NCI-H345 treated with DMSO at 0.1 percent for 48 hours (cell line): Measurements from ENCODE around the gene SYNGR1.

Experiments used
- DNase-seq: peaks from one replicate; lab custom pipeline; 2025; ENCODE audit not compliant: unreplicated experiment; lab: John Stamatoyannopoulos, UW

SYNGR1 gene

DNA sequence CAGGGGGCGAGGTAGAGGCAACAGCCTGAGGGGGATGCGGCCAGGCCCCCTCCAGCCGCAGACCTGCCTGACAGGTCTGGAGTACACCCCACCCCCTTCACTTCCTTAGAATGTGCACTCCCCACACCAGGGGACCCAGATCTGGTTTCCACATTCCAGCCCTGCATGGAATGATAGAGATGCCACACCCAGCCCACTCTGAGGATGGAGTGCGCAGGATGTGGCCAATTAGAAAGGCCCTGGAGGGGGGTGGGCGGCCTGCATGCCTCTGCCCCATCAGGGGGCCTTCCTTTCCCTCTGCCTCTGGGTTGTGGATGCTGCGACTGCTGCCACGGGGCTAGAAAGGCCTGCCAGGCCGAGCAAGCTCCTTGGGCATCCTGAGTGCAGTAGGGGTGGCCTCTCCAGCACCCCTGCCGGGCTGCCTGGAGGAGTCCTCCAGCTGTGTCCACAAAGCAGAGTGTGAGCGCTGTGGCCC is 78.8 kb downstream of the SYNGR1 start:
- DNase-seq, result peak; percentile 81

- DNase-seq, result no peak
Observed at GRCh38 chr22:39429186-39429585, 79.4 kb downstream of the SYNGR1 start.

- DNase-seq, result no peak
Observed at GRCh38 chr22:39429916-39430575, 80.3 kb downstream of the SYNGR1 start.

DNA sequence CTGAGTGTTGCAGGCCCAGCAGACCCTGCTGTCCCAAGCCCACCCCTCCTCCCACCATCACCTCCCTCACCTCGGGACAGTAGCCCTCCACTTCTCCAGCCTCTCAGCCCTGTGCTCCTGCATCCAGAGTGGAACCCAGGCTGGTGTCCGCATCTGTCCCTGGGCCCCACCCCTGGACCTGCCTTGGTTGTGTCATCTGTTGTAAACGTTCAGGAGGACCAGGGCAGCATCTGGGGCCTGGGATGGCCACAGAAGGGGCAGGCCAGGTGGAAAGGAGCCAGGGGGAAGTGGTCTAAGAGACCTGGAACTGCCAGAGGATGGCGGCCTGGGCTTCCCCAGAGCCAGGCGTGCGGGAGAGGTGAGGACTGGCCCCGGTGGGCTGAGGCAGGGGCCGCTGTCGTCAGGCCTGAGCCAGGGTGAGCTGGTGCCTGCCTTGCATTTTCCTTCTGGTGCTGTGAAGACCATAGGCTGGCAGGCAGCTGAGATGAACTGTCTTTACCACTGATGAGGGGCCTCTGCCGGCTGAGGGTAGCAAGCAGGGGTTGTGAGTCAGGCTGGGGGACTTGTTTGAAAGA is 80.9 kb downstream of the SYNGR1 start:
- DNase-seq, result no peak

DNA sequence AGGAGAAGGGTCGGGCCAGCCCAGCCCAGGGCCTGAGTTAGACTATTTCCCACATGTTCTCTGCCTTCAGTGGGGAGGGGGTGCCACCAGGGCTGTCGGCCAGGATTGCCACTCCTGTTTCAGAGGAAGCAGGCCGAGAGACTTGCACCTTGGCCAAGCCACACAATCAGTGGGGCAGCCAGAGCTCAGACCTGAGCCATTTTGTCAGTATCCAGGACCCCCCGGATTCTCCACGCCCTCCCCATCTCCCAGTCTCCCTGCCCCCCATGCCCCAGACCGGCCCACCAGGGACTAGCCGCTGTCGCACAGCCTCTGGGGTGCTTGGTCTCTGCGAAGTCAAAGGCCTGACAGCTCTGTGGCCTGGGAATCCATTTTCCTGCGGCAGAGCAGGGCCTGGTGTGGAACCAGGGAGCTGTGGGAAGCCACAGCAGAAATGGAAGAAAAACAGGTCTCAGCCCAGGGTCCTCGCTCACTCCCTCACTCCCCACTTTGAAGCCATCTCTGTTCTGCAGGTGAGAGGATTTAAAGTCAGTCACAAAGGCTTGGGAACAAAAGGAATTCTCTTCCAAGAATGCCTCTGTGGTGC is 81.5 kb downstream of the SYNGR1 start:
- no peak for DNase-seq

DNA sequence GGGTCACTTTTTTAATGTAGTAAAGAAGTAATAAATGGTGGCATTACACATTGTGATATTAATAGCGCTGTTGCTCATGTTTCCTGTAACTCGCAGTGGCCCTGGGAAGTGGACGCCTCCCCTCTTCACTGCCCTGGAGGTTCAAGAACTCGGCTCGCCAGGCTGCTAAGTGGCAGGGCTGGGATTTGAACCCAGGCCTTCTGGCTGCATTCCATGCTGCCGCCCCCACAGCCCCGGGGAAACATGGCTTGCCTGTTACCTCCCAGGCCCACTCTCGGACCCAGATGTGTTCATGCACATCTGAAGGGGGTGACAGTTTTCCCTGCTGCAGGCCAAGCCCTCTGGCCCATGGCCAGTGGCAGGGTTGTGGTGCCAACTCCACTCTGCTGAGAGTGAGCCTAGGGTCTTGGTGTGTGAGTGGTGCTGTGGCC is 82.0 kb downstream of the SYNGR1 start:
- no peak for DNase-seq

DNA sequence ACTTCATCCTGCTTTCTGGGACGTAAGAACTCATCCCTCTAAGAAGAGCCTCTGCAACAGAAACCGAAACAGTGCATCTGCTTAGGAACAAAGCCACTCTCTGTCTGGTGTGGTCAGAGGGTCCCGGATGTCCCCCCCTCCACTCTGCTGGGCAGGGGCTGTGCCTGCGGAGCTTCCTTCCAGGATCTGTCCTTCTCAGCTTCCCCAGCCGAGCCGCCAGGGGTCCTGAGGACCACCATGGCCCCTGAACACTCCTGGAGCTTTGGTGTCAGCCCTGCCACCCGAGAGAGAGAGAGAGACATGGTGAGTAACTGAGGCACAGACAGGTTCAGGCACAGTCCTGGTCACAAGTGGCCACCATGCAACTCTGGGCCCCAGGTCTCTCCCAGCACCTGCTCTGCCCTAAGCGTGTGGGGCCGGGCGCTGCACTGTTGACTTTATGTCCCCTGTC is 82.6 kb downstream of the SYNGR1 start:
- no peak for DNase-seq

GRCh38 chr22:39433476-39434242 is 83.9 kb downstream of the SYNGR1 start:
- no peak for DNase-seq

- no peak for DNase-seq
Observed at GRCh38 chr22:39434243-39434653, 84.5 kb downstream of the SYNGR1 start.

DNA sequence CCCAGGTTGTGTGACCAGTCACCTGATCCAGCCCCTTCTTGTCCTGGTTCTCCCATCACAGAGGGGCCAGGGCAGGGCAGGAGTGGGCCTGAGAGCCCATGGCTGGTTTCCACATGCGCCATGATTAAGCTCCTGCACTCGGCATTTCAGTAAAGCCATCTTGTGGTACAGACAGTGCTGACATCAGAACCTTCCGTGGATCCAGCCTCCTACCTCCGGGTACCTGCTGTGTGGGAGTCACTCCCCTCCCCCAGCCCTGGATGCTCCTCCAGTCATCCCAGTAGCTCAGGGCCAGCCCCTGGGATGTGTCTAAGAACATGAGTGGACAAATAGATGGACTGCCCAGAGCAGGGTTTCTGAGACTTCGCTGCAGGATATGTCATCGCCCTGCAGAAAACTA is 84.9 kb downstream of the SYNGR1 start:
- no peak for DNase-seq
